HG03025 (cell line): ENCODE results near the gene FN3KRP.
"Not testable (repeated sequence)": the region's sequence is repeated elsewhere in the genome, so short reads cannot be mapped to it uniquely, and the experiment has no call there.

Experiments
- ATAC-seq: cut with Tn5 transposase; IDR thresholded peaks from one replicate; pipeline ENCODE4 v1.9.1; 2021; ENCODE audit warnings: mild to moderate bottlenecking, moderate library complexity; ENCODE audit not compliant: unreplicated experiment, low FRiP score

FN3KRP gene

GRCh38 chr17:82769041-82769440 is 52.5 kb downstream of the FN3KRP start:
- ATAC-seq = no peak

- no peak for ATAC-seq
These were observed 55.5 kb downstream of the FN3KRP start for GRCh38 chr17:82772026-82772425.

GRCh38 chr17:82774456-82774855 is 58.0 kb downstream of the FN3KRP start:
- ATAC-seq = not testable (repeated sequence)

GRCh38 chr17:82775001-82775823 is 58.7 kb downstream of the FN3KRP start:
- ATAC-seq = no peak

GRCh38 chr17:82776454-82776853 is 59.9 kb downstream of the FN3KRP start:
- ATAC-seq = no peak
